ENCODE measurements around the gene LMOD3. TPM values are rescaled to one million over a fixed set of nuclear protein-coding genes. Genes with fewer than 3 reads are reported as not detected.

Gene LMOD3
- polyA plus RNA-seq, 1 experiment: not detected

- H3K27me3 ChIP-seq (ENCODE audit: control insufficient read depth, insufficient read depth, low read length): peaks cover 1% of the 10 kb centered on the region; the same call in 1 of the 2 replicates
- H3K36me3 ChIP-seq (ENCODE audit: control insufficient read depth, insufficient read depth, low read length): no peaks in the 10 kb centered on the region
- TF ChIP-seq CTCF (IDR thresholded peaks at IDR 0.05; ENCODE audit: insufficient read depth, low read depth, low read length): no peak
- H3K4me3 ChIP-seq (ENCODE audit: low read depth, low read length): no peak overlapping the region
- CTCF ChIA-PET: interaction anchor here (1.6 kb wide), 1 partner anchor 20 kb away, joined by 3 read pairs; no protein-coding TSS in a partner anchor
- POLR2A ChIA-PET: no interaction called here
- DNase-seq (ENCODE audit: low read depth): no peak
Observed at GRCh38 chr3:69141313-69141712, 18.9 kb upstream of the LMOD3 start.

- CTCF ChIA-PET: interaction anchor here (1.3 to 2.3 kb wide), 3 partner anchors 17 to 273 kb away, joined by 3 to 13 read pairs (median 3); no protein-coding TSS in a partner anchor
Observed at GRCh38 chr3:69137412-69137811, 15.0 kb upstream of the LMOD3 start.

GRCh38 chr3:69137005-69137404, 14.6 kb upstream of the LMOD3 start:
- Histone ChIP-seq H3K36me3 (ENCODE audit: control insufficient read depth, insufficient read depth, low read length) (no peaks in the 10 kb centered on the region), H3K27me3 (ENCODE audit: control insufficient read depth, insufficient read depth, low read length) (no peaks in the 10 kb centered on the region), H3K4me3 (ENCODE audit: low read depth, low read length) (no peak overlapping the region)
- POLR2A ChIA-PET: interaction anchor here (0.5 kb wide), 1 partner anchor 287 kb away, joined by 3 read pairs; no protein-coding TSS in a partner anchor
- TF ChIP-seq CTCF (IDR thresholded peaks at IDR 0.05; ENCODE audit: insufficient read depth, low read depth, low read length): no peak
- CTCF ChIA-PET: interaction anchor here (1.3 to 2.3 kb wide), 3 partner anchors 17 to 273 kb away, joined by 3 to 13 read pairs (median 3); no protein-coding TSS in a partner anchor
- no peak for DNase-seq (ENCODE audit: low read depth)

More at GRCh38 chr3:69137412-69137811, 15.0 kb upstream of the LMOD3 start:
- no peak overlapping the region for H3K4me3 ChIP-seq (ENCODE audit: low read depth, low read length)
- no peak for TF ChIP-seq CTCF (IDR thresholded peaks at IDR 0.05; ENCODE audit: insufficient read depth, low read depth, low read length)
- DNase-seq (ENCODE audit: low read depth): no peak
- no peaks in the 10 kb centered on the region for H3K36me3 ChIP-seq (ENCODE audit: control insufficient read depth, insufficient read depth, low read length)
- no peaks in the 10 kb centered on the region for H3K27me3 ChIP-seq (ENCODE audit: control insufficient read depth, insufficient read depth, low read length)
- POLR2A ChIA-PET: no interaction called here

GRCh38 chr3:69130689-69131088, 8.3 kb upstream of the LMOD3 start:
- ChIA-PET CTCF (interaction anchor here (1.2 to 1.7 kb wide), 3 partner anchors 10 to 176 kb away, joined by 3 to 8 read pairs (median 6); no protein-coding TSS in a partner anchor), POLR2A (no interaction called here)
- no peaks in the 10 kb centered on the region for H3K36me3 ChIP-seq (ENCODE audit: control insufficient read depth, insufficient read depth, low read length)
- H3K4me3 ChIP-seq (ENCODE audit: low read depth, low read length): no peak overlapping the region
- H3K27me3 ChIP-seq (ENCODE audit: control insufficient read depth, insufficient read depth, low read length): peaks cover 4% of the 10 kb centered on the region; the same call in 1 of the 2 replicates
- DNase-seq (ENCODE audit: low read depth): no peak
- no peak for TF ChIP-seq CTCF (IDR thresholded peaks at IDR 0.05; ENCODE audit: insufficient read depth, low read depth, low read length)

GRCh38 chr3:69129531-69129930, 7.1 kb upstream of the LMOD3 start:
- peaks cover 4% of the 10 kb centered on the region; the same call in 1 of the 2 replicates for H3K27me3 ChIP-seq (ENCODE audit: control insufficient read depth, insufficient read depth, low read length)
- H3K4me3 ChIP-seq (ENCODE audit: low read depth, low read length): no peak overlapping the region
- H3K36me3 ChIP-seq (ENCODE audit: control insufficient read depth, insufficient read depth, low read length): no peaks in the 10 kb centered on the region
- TF ChIP-seq CTCF (IDR thresholded peaks at IDR 0.05; ENCODE audit: insufficient read depth, low read depth, low read length): no peak
- ChIA-PET POLR2A (interaction anchor here (0.6 kb wide), 1 partner anchor 39 kb away, joined by 3 read pairs; no protein-coding TSS in a partner anchor), CTCF (interaction anchor here (0.9 to 2.6 kb wide), 3 partner anchors 10 to 177 kb away, joined by 3 to 20 read pairs (median 4); no protein-coding TSS in a partner anchor)
- peak; percentile 80 for DNase-seq (ENCODE audit: low read depth)
